HG03097 (cell line): ENCODE measurements around the gene PLD2.
"Not testable (repeated sequence)": the region's sequence is repeated elsewhere in the genome, so short reads cannot be mapped to it uniquely, and the experiment has no call there.

Experiments
- ATAC-seq: cut with Tn5 transposase; IDR thresholded peaks from one replicate; pipeline ENCODE4 v1.9.1; 2021; ENCODE audit not compliant: unreplicated experiment, low FRiP score

Gene PLD2

DNA sequence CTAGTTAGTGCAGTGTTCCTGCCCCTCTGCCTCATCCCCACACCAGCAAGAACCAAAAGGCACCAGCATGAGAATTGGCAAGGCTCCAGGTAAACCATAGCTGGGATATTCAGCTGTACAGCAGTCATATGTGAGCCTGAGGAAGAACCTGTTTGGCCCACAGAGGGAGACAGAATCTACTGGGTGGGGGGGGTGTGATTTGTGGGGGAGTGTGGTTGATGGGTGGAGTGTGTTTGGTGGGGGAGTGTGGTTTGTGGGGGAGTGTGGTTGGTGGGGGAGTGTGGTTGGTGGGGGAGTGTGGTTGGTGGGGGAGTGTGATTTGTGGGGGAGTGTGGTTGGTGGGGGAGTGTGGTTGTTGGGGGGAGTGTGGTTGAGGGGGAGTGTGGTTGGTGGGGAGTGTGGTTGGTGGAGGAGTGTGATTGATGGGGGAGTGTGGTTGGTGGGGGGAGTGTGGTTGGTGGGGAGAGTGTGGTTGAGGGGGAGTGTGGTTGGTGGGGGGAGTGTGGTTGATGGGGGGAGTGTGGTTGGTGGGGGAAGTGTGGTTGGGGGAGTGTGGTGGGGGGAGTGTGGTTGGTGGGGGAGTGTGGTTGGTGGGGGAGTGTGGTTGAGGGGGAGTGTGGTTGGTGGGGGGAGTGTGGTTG lies 45.7 kb downstream of the PLD2 start:
- ATAC-seq, result no peak

DNA sequence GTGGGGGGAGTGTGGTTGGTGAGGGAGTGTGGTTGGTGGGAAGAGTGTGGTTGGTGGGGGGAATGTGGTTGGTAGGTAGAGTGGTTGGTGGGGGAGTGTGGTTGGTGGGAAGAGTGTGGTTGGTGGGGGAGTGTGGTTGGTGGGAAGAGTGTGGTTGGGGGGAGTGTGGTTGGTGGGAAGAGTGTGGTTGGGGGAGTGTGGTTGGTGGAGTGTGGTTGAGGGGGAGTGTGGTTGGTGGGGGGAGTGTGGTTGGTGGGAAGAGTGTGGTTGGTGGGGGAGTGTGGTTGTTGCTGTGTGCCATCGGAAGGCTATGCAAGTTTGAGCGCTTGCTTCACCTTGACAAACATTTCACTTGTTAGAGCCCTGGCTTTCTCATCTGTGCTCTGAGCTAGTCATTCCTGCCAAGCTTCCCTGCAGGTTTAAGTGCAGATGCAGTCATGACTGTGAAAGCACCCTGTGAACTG lies 46.3 kb downstream of the PLD2 start:
- no peak for ATAC-seq

- ATAC-seq, result no peak
These were observed 47.2 kb downstream of the PLD2 start for GRCh38 chr17:4854111-4854681.

- no peak for ATAC-seq
These were observed 49.5 kb downstream of the PLD2 start for GRCh38 chr17:4856271-4856936.

DNA sequence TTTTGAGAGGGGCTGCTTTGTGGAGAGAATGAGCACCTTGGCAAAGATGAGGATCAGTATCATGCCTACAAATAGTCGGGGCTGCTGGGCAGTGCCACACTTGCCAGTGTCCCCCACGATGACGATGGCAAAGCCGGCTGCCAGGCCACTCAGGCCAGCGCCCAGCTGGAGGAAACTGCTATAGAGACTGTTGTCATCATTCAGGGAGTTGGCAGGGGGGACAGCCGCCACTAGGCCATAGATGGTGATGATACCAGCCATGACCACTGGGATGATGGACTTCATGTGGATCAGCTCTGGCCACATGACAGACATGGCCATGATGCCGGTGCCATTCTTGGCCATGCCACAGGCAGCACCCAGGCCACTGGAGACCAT lies 50.0 kb downstream of the PLD2 start:
- ATAC-seq, result no peak

- ATAC-seq, result not testable (repeated sequence)
These were observed 50.4 kb downstream of the PLD2 start for GRCh38 chr17:4857347-4857746.

DNA sequence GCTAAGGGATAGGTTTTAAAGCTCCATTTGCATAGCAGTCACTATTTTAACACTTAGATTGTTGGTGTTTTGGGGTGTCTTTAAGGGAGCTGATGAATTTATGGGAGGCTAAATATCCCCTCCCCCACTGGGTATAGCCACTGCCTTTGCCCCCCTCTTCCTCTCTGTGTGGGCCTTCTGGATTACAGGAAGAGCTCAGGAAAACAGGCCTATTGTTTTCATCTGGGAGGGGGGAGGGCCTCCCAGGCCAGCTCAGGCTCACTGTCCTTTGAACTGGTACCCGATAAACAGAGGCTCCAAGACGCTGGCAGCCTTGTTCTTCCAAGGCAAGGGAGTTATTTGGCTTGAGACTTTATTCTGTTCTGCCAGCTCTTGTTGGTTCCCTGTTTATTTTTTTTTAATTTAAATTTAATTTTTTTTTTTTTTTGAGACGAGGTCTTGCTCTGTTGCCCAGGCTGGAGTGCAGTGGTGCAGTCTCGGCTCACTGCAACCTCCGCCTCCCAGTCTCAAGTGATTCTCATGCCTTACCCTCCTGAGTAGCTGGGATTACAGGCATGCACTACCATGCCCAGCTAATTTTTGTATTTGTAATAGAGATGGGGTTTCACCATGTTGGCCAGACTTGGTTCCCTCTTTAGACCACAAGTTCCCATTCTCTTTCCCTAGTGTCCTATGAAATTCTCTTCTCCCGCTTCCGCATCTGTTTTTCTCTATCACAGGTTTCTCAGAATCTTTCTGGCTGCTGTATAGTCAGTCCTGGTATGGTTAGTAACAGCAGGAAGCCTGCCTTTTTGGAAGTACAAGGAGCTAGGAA lies 51.3 kb downstream of the PLD2 start:
- ATAC-seq, result no peak

GRCh38 chr17:4858882-4859260 lies 51.9 kb downstream of the PLD2 start:
- no peak for ATAC-seq

- no peak for ATAC-seq
These were observed 53.1 kb downstream of the PLD2 start for GRCh38 chr17:4859816-4860625.

DNA sequence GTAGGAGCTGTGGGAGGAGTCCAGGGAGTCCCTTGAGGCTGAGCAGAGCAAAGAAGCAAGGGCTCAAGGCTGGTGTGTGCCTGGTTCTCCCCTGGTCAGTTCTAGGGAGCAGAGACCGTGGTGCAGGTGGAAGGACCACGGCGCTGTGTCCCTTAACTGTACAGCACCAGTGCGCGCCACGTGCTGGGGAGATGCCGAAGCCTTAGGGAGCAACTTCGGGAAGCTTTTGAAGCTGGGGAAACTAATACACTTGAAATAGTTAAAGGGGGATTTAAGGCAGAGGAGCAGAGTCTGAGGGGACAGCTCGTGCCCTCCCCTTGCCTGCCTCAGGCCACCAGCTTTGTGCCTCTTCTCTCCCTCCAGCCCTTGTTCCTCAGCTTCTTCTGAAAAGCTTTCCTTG lies 53.7 kb downstream of the PLD2 start:
- no peak for ATAC-seq

GRCh38 chr17:4861052-4861451 lies 54.1 kb downstream of the PLD2 start:
- no peak for ATAC-seq

- no peak for ATAC-seq
These were observed 55.8 kb downstream of the PLD2 start for GRCh38 chr17:4862720-4863119.

DNA sequence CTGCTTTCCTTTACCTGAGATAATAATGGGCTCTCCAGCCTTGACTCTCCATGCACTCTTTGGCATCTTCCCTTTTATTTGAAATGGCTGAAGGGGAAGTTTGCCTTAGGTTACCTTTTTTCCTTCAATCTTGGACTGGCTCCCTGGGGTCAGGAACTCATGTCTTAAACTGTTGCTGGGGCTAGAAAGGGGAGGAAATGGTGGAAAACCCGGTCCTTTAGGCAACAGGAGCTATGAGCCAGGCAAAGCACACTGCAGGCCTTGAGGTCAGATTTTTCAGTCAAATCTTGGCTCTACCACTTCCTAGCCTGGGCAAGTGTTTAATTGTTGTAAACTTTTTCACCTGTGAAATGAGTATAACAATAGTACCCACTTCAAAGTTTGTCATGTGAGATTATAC lies 56.4 kb downstream of the PLD2 start:
- no peak for ATAC-seq

GRCh38 chr17:4867535-4867934 lies 60.6 kb downstream of the PLD2 start:
- not testable (repeated sequence) for ATAC-seq

- not testable (repeated sequence) for ATAC-seq
These were observed 62.4 kb downstream of the PLD2 start for GRCh38 chr17:4869058-4869998.

DNA sequence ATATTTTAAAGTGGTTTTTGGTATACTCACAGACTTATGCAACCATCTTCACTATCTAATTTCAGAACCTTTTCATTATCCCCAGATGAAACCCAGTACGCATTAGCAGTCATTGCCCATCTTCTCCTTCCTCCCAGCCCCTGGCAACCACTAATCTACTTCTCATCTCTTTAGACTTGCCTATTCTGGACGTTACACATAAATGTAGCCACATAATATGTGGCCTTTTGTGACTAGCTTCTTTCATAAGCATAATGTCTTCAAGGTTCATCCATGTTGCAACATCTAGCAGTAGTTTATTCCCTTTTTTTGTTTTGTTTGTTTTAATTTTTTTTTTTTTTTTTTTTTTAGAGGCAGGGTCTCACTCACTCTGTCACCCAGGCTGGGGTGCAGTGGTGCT lies 63.9 kb downstream of the PLD2 start:
- ATAC-seq, result no peak

DNA sequence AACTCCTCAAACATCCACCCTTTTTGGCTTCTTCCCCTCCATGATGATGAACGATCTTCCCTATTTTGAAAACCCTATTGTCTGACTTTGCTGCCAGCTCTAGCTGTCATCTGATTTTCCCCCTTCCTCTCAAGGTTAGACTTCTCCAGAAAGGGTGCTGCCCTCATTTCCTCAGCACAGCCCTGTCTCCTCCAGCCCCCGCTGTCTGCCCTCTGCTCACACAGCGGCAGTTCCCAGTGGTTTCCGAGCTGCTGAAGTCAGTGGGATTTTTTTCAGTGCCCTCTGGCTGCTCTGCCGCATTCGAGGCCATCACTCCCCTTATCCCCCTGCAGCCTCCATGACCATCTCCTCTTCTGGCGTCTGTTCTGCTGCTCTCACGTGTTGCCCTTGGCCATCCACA lies 65.8 kb downstream of the PLD2 start:
- no peak for ATAC-seq
